ENCODE data around the gene RAPGEFL1. TPM values are rescaled to one million over a fixed set of nuclear protein-coding genes. Genes with fewer than 3 reads are reported as not detected.

RAPGEFL1 gene
- total RNA-seq, 1 experiment from 2014 or later: 23.6 TPM

DNA sequence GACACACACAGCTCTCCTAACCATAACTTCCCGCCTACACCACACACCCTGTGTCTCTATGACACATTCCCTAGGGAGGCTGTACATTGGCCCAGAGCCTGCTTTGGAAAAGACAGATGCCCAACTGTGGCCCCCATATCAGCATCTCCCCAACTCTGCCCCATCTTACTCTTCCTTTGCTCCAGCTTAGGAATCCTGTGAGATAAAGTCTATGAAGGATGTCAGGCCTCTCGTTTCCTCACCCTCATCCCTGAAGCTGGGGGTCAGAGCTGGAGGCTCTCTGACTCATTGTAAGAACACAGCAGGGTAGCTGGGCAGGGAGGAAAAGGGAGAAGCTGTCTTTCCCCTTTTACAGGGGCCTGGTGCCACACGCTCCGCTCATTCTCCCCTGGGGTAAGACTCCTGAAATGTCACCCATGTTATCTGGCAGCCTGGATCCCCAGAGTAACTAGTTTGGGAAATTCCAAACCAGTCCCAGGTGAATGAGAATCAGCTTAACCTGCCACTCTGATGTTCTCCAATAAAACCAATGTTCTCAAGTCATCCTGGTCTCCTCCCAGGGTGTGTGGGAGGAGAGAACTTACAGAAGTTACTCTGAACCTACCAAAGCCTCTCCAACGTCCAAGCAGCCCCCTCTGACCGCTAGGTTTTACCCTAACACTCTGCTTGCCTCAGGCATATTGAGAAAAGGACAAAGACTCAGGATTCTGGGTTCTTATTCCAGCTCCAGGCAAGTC is 2.8 kb downstream of the RAPGEFL1 start:
- Histone ChIP-seq H3K56ac (ENCODE audit: insufficient read length, low read depth, low read length) (no peak overlapping the region), H3K4ac (ENCODE audit: low read depth, low read length) (no peak overlapping the region), H2AK5ac (ENCODE audit: insufficient read length, low read length) (no peak overlapping the region), H3T11ph (ENCODE audit: low read length) (no peak overlapping the region), H2AFZ (ENCODE audit: low read length) (no peak overlapping the region), H3K9ac (ENCODE audit: extremely low read depth, insufficient read length, low read length) (no peak overlapping the region), H3K9me3 (ENCODE audit: control insufficient read depth, low read depth, low read length) (no peaks in the 10 kb centered on the region), H2BK12ac (ENCODE audit: insufficient read length, low read depth, low read length) (no peak overlapping the region), H2BK120ac (ENCODE audit: low read depth, low read length, poor library complexity, severe bottlenecking) (no peak overlapping the region), H2BK5ac (ENCODE audit: insufficient read length, low read length) (no peak overlapping the region), H3K23ac (ENCODE audit: insufficient read length, low read depth, low read length) (no peak overlapping the region), H3K18ac (ENCODE audit: insufficient read length, low read depth, low read length) (no peak overlapping the region), H4K20me1 (ENCODE audit: control insufficient read depth, insufficient read depth, insufficient read length) (peaks cover 2% of the 10 kb centered on the region), H2BK20ac (ENCODE audit: low read depth, low read length, poor library complexity, severe bottlenecking) (no peak overlapping the region), H3K23me2 (ENCODE audit: insufficient read length, low read depth, low read length, poor library complexity, severe bottlenecking) (no peaks in the 10 kb centered on the region), H3K14ac (ENCODE audit: insufficient read depth, low read length) (no peak overlapping the region), H4K91ac (ENCODE audit: insufficient read length, low read depth, low read length) (no peak overlapping the region), H2BK15ac (ENCODE audit: low read depth, low read length) (no peak overlapping the region), H3K79me1 (ENCODE audit: insufficient read depth, low read depth, low read length, poor library complexity, severe bottlenecking) (no peaks in the 10 kb centered on the region), H3K27me3 (ENCODE audit: insufficient read depth, low read length) (no peaks in the 10 kb centered on the region; the same call in 1 of the 2 replicates), H3K4me2 (ENCODE audit: insufficient read depth, insufficient read length, low read length) (no peak overlapping the region), H3K79me2 (ENCODE audit: insufficient read depth, low read length) (no peaks in the 10 kb centered on the region), H4K8ac (replicated peaks; ENCODE audit: insufficient read length, low read depth, low read length) (no peak overlapping the region), H3K27ac (ENCODE audit: insufficient read length, low read depth, low read length) (no peak overlapping the region), H4K5ac (ENCODE audit: insufficient read length, low read depth, low read length) (no peak overlapping the region), H3K4me1 (ENCODE audit: insufficient read depth, low read length) (peaks cover 5% of the 10 kb centered on the region; the same call in 1 of the 2 replicates)
- Mint-ChIP-seq H3K4me1 (peaks cover 25 to 33% of the 10 kb centered on the region in 2 experiments), H3K4me3 (peak overlapping the region in 1 of 2 experiments; percentile 56; a peak in 3 of 5 replicates), H3K9me3 (no peaks in the 10 kb centered on the region), H3K27ac (peak overlapping the region in 1 of 3 experiments; percentile 75; a peak in 2 of 7 replicates), H3K27me3 (ENCODE audit: low read depth) (no peaks in the 10 kb centered on the region; the same call in 1 of the 2 replicates), H3K36me3 (ENCODE audit: insufficient read depth in 1 of 3, low read depth in 3 of 3) (peaks cover 9 to 21% (median 9%) of the 10 kb centered on the region in 3 experiments)
- TF ChIP-seq, protein P1, sequence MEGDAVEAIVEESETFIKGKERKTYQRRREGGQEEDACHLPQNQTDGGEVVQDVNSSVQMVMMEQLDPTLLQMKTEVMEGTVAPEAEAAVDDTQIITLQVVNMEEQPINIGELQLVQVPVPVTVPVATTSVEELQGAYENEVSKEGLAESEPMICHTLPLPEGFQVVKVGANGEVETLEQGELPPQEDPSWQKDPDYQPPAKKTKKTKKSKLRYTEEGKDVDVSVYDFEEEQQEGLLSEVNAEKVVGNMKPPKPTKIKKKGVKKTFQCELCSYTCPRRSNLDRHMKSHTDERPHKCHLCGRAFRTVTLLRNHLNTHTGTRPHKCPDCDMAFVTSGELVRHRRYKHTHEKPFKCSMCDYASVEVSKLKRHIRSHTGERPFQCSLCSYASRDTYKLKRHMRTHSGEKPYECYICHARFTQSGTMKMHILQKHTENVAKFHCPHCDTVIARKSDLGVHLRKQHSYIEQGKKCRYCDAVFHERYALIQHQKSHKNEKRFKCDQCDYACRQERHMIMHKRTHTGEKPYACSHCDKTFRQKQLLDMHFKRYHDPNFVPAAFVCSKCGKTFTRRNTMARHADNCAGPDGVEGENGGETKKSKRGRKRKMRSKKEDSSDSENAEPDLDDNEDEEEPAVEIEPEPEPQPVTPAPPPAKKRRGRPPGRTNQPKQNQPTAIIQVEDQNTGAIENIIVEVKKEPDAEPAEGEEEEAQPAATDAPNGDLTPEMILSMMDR (conservative IDR thresholded peaks at IDR 0.05): no peak
- no peak for DNase-seq
- no CpG with 5 or more reads among the region's 6 CpGs for WGBS (ENCODE audit: extremely low coverage, insufficient read length, low lambda C conversion rate)

All from H9 (cell line).